HUES48 (cell line): ENCODE data around the gene RIMBP2.

Experiments
- H3K27ac ChIP-seq: one replicate; pipeline ENCODE4 v1.7.0; 2013; ENCODE audit warnings: low read depth, low read length, inconsistent platforms
- H3K27me3 ChIP-seq: 2 replicates; pipeline ENCODE4 v1.6.1; 2013; ENCODE audit warnings: mild to moderate bottlenecking, low read length; ENCODE audit not compliant: control insufficient read depth, insufficient read depth
- H3K36me3 ChIP-seq: 2 replicates; pipeline ENCODE4 v1.6.1; 2013; ENCODE audit warnings: low read length; ENCODE audit not compliant: control insufficient read depth, insufficient read depth
- H3K4me1 ChIP-seq: 2 replicates; pipeline ENCODE4 v1.6.1; 2013; ENCODE audit warnings: mild to moderate bottlenecking, low read length; ENCODE audit not compliant: control insufficient read depth, insufficient read depth
- H3K4me3 ChIP-seq: 2 replicates; pipeline ENCODE4 v1.5.1; 2013; ENCODE audit warnings: mild to moderate bottlenecking, low read depth, low read length
- H3K9ac ChIP-seq: 2 replicates; pipeline ENCODE4 v1.6.1; 2013; ENCODE audit warnings: mild to moderate bottlenecking, low read depth, low read length, moderate library complexity
- H3K9me3 ChIP-seq: 2 replicates; pipeline ENCODE4 v1.6.1; 2013; ENCODE audit warnings: low read length; ENCODE audit not compliant: control insufficient read depth, insufficient read depth

RIMBP2 gene

DNA sequence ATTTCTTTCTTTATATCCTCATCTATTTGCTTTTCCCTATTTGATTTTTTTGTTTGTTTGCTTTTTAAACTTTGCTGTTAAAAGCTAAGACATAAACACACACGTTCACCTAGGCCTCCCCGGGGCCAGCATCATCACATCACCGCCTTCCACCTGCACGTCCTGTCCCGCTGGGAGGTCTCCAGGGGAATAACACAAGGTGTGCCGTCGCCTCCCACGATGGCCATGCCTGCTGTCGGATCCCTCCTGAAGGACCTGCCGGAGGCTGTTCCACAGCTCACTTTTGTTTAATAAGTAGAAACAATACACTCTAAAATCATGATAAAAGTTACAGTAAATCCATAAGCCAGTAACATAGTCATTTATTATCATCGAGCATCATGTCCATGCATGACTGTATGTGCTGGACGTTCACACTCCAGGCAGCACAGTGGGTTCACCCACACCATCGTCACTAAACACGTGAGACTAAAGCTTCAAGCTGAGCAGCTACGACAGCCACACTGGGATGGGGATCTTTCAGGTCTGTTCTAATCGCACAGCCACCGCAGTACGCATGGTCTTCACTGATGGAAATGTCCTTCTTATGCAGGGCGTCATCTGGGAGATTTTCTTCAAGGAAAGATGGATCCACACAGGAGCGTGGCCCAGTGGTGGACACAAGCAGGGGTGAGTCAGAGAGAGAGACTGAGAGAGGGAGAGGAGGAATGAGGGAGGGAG is 3.6 kb downstream of the RIMBP2 start:
- no peak overlapping the region for H3K9ac ChIP-seq
- no peak overlapping the region for H3K4me3 ChIP-seq
- H3K36me3 ChIP-seq: no peaks in the 10 kb centered on the region
- H3K27me3 ChIP-seq: peaks cover 60% of the 10 kb centered on the region
- no peaks in the 10 kb centered on the region for H3K9me3 ChIP-seq
- H3K27ac ChIP-seq: no peak overlapping the region
- H3K4me1 ChIP-seq: peaks cover 18% of the 10 kb centered on the region

- peaks cover 18% of the 10 kb centered on the region for H3K4me1 ChIP-seq
- H3K27me3 ChIP-seq: peaks cover 52% of the 10 kb centered on the region
- H3K27ac ChIP-seq: no peak overlapping the region
- no peak overlapping the region for H3K4me3 ChIP-seq
- H3K9ac ChIP-seq: no peak overlapping the region
- no peaks in the 10 kb centered on the region for H3K36me3 ChIP-seq
- H3K9me3 ChIP-seq: no peaks in the 10 kb centered on the region
Measured at GRCh38 chr12:130711756-130712155, 4.3 kb downstream of the RIMBP2 start.

GRCh38 chr12:130710733-130711080 is 5.4 kb downstream of the RIMBP2 start:
- Histone ChIP-seq H3K4me3 (no peak overlapping the region), H3K36me3 (no peaks in the 10 kb centered on the region), H3K9ac (no peak overlapping the region), H3K9me3 (no peaks in the 10 kb centered on the region), H3K4me1 (peaks cover 22% of the 10 kb centered on the region), H3K27ac (no peak overlapping the region), H3K27me3 (peaks cover 43% of the 10 kb centered on the region)

- peaks cover 25% of the 10 kb centered on the region for H3K4me1 ChIP-seq
- no peak overlapping the region for H3K4me3 ChIP-seq
- no peaks in the 10 kb centered on the region for H3K36me3 ChIP-seq
- H3K27ac ChIP-seq: no peak overlapping the region
- peaks cover 37% of the 10 kb centered on the region for H3K27me3 ChIP-seq
- H3K9ac ChIP-seq: no peak overlapping the region
- no peaks in the 10 kb centered on the region for H3K9me3 ChIP-seq
Measured at GRCh38 chr12:130709971-130710732, 5.9 kb downstream of the RIMBP2 start.

GRCh38 chr12:130709151-130709970 is 6.7 kb downstream of the RIMBP2 start:
- H3K36me3 ChIP-seq: no peaks in the 10 kb centered on the region
- no peaks in the 10 kb centered on the region for H3K9me3 ChIP-seq
- H3K27ac ChIP-seq: no peak overlapping the region
- peaks cover 19% of the 10 kb centered on the region for H3K4me1 ChIP-seq
- H3K9ac ChIP-seq: no peak overlapping the region
- peaks cover 29% of the 10 kb centered on the region for H3K27me3 ChIP-seq
- no peak overlapping the region for H3K4me3 ChIP-seq

GRCh38 chr12:130708648-130709047 is 7.5 kb downstream of the RIMBP2 start:
- H3K9ac ChIP-seq: no peak overlapping the region
- peaks cover 22% of the 10 kb centered on the region for H3K27me3 ChIP-seq
- no peak overlapping the region for H3K4me3 ChIP-seq
- H3K4me1 ChIP-seq: peaks cover 12% of the 10 kb centered on the region
- no peaks in the 10 kb centered on the region for H3K36me3 ChIP-seq
- no peaks in the 10 kb centered on the region for H3K9me3 ChIP-seq
- no peak overlapping the region for H3K27ac ChIP-seq

DNA sequence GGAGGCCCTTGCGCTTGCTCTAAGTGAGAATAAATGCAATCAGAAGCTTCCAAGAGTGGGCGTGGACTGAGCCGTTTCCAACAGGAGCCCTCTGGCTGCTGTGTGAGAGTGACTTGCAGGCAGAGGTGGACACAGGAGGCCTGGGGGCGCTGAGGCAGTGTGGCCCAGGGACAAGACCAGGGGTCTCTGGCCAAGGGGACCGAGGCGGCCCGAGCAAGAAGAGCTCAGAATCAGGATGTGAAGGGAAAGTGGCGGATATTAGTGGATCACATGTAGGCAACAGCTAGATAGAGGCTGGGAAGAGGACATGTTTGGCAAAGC is 8.6 kb downstream of the RIMBP2 start:
- Histone ChIP-seq H3K4me1 (peaks cover 10% of the 10 kb centered on the region), H3K27ac (no peak overlapping the region), H3K9me3 (no peaks in the 10 kb centered on the region), H3K9ac (no peak overlapping the region), H3K4me3 (no peak overlapping the region), H3K27me3 (peaks cover 11% of the 10 kb centered on the region), H3K36me3 (no peaks in the 10 kb centered on the region)

- Histone ChIP-seq H3K9me3 (no peaks in the 10 kb centered on the region), H3K9ac (no peak overlapping the region), H3K4me3 (no peak overlapping the region), H3K4me1 (peaks cover 10% of the 10 kb centered on the region), H3K36me3 (no peaks in the 10 kb centered on the region), H3K27ac (no peak overlapping the region), H3K27me3 (peaks cover 6% of the 10 kb centered on the region)
Measured at GRCh38 chr12:130706885-130707570, 9.1 kb downstream of the RIMBP2 start.

- Histone ChIP-seq H3K36me3 (no peaks in the 10 kb centered on the region), H3K27ac (no peak overlapping the region), H3K4me1 (peaks cover 10% of the 10 kb centered on the region), H3K4me3 (no peak overlapping the region), H3K9me3 (no peaks in the 10 kb centered on the region), H3K9ac (no peak overlapping the region), H3K27me3 (no peaks in the 10 kb centered on the region)
Measured at GRCh38 chr12:130706311-130706710, 9.8 kb downstream of the RIMBP2 start.

- H3K4me3 ChIP-seq: no peak overlapping the region
- H3K9me3 ChIP-seq: no peaks in the 10 kb centered on the region
- H3K36me3 ChIP-seq: no peaks in the 10 kb centered on the region
- H3K27ac ChIP-seq: no peak overlapping the region
- H3K27me3 ChIP-seq: no peaks in the 10 kb centered on the region
- H3K4me1 ChIP-seq: peaks cover 10% of the 10 kb centered on the region
- no peak overlapping the region for H3K9ac ChIP-seq
Measured at GRCh38 chr12:130705178-130705822, 10.8 kb downstream of the RIMBP2 start.
